Activated CD8-positive, alpha-beta T cell treated with anti-CD3 and anti-CD28 coated beads for 36 hours (primary cell): ENCODE results near the gene MYL3. TPM values are rescaled to one million over a fixed set of nuclear protein-coding genes. Genes with fewer than 3 reads are reported as not detected.

Experiments
- ATAC-seq: fragments of 200-7000 bp; cut with Tn5 transposase; one replicate; pipeline ENCODE4 v1.10.0; 2021; ENCODE audit warnings: mild to moderate bottlenecking, moderate library complexity
- CTCF ChIA-PET: fragments of 350-600 bp; sonication (Branson Sonifier 250); formaldehyde crosslinking; loops from one replicate; lab custom pipeline; 2021; ENCODE audit warnings: antibody characterized with exemption; lab: Charles Lee
- POLR2A ChIA-PET: fragments of 350-600 bp; sonication (Branson Sonifier 250); formaldehyde crosslinking; loops from one replicate; lab custom pipeline; 2021; ENCODE audit warnings: antibody characterized with exemption; lab: Charles Lee
- DNase-seq: peaks from one replicate; pipeline ENCODE4 v3.0.0-alpha.2; 2020
- H3K27ac Mint-ChIP-seq: one replicate; pipeline ENCODE4 v1.8.0; 2021; ENCODE audit warnings: mild to moderate bottlenecking, mixed read lengths
- H3K27me3 Mint-ChIP-seq: one replicate; pipeline ENCODE4 v1.8.0; 2021; ENCODE audit warnings: mixed read lengths
- H3K36me3 Mint-ChIP-seq: one replicate; pipeline ENCODE4 v1.8.0; 2021; ENCODE audit warnings: low read depth, mixed read lengths
- H3K4me1 Mint-ChIP-seq: one replicate; pipeline ENCODE4 v1.8.0; 2021; ENCODE audit warnings: low read depth, mixed read lengths
- H3K4me3 Mint-ChIP-seq: one replicate; pipeline ENCODE4 v1.8.0; 2021; ENCODE audit warnings: mild to moderate bottlenecking, moderate library complexity, mixed read lengths
- H3K9me3 Mint-ChIP-seq: one replicate; pipeline ENCODE4 v1.8.0; 2021; ENCODE audit warnings: mixed read lengths
- intact Hi-C: fragments of 100-400 bp; cut with micrococcal nuclease; formaldehyde crosslinking; loops from one replicate; pipeline ENCODE4 v1.10.0; 2022
- total RNA-seq, 2 experiments: library from RNA; stranded (reverse); gene quantifications; one replicate each; pipeline ENCODE4 v1.2.3, GENCODE V29; 2021
- TF ChIP-seq, protein P1 (sequence below): fragments of 200-600 bp; IDR thresholded peaks from one replicate; pipeline ENCODE4 v1.8.0; 2022; ENCODE audit warnings: antibody characterized with exemption, mild to moderate bottlenecking

Gene MYL3
- total RNA-seq, 2 experiments from 2014 or later = not detected

GRCh38 chr3:46853441-46854415 lies 9.5 kb downstream of the MYL3 start:
- H3K27ac Mint-ChIP-seq = no peak overlapping the region
- ChIA-PET POLR2A (interaction anchor here (0.7 kb wide), 1 partner anchor 39 kb away, joined by 3 read pairs; no protein-coding TSS in a partner anchor), CTCF (interaction anchor here (1.4 kb wide), 1 partner anchor 56 kb away, joined by 4 read pairs; no protein-coding TSS in a partner anchor)
- intact Hi-C loops = no loop called here
- no peak for DNase-seq
- no peak for ATAC-seq
- H3K27me3 Mint-ChIP-seq = no peaks in the 10 kb centered on the region
- H3K9me3 Mint-ChIP-seq = no peaks in the 10 kb centered on the region
- H3K4me1 Mint-ChIP-seq = no peaks in the 10 kb centered on the region
- H3K4me3 Mint-ChIP-seq = no peak overlapping the region
- H3K36me3 Mint-ChIP-seq = no peaks in the 10 kb centered on the region
- TF ChIP-seq, protein P1, sequence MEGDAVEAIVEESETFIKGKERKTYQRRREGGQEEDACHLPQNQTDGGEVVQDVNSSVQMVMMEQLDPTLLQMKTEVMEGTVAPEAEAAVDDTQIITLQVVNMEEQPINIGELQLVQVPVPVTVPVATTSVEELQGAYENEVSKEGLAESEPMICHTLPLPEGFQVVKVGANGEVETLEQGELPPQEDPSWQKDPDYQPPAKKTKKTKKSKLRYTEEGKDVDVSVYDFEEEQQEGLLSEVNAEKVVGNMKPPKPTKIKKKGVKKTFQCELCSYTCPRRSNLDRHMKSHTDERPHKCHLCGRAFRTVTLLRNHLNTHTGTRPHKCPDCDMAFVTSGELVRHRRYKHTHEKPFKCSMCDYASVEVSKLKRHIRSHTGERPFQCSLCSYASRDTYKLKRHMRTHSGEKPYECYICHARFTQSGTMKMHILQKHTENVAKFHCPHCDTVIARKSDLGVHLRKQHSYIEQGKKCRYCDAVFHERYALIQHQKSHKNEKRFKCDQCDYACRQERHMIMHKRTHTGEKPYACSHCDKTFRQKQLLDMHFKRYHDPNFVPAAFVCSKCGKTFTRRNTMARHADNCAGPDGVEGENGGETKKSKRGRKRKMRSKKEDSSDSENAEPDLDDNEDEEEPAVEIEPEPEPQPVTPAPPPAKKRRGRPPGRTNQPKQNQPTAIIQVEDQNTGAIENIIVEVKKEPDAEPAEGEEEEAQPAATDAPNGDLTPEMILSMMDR = no peak

DNA sequence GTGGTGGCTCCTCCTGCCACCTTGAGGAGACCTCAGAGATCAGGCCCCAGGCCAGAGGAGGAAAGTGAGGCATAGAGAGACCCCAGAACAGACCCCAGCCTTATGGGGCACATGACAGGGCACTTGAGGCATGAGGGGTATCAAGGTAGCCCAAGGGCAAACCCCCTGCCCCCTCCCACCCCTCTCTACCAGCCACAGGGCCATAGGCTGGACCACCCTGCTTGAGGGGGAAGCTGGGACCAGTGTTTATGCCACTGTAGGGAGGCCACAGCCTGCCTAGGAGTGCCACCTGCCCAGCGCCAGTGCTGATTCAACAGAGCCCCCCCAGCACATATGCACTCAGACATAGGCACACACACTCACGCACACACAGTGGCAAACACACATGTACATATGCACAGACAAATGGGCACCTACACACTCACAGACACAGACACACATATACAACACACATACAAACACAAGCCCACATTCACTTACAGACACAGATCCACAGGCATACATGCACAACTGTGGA lies 10.3 kb downstream of the MYL3 start:
- intact Hi-C loops = no loop called here
- POLR2A ChIA-PET = no interaction called here

DNA sequence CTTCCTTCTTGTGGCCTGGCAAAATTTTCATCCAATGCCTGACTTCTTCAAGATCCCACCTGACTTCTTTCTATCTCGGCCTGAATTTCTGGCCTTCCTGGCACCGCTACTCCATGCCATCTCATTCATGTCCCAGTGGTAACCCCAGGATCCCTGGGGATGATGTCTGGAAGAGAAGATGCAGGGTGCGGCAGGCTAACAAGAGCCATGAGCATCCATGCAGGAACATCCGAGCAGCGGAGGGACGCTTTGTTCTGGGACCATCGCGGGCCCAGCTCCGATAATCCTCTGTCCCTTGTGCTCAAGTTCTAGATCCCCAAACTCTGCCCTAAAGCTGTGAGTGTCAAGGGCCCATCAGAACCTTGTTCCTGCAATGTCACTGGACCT lies 10.9 kb downstream of the MYL3 start:
- no peaks in the 10 kb centered on the region for H3K9me3 Mint-ChIP-seq
- H3K27ac Mint-ChIP-seq = no peak overlapping the region
- intact Hi-C loops = no loop called here
- CTCF ChIA-PET = interaction anchor here (1.4 kb wide), 1 partner anchor 57 kb away, joined by 4 read pairs; no protein-coding TSS in a partner anchor
- POLR2A ChIA-PET = no interaction called here
- H3K36me3 Mint-ChIP-seq = no peaks in the 10 kb centered on the region
- no peak overlapping the region for H3K4me3 Mint-ChIP-seq
- TF ChIP-seq, protein P1 = no peak
- DNase-seq (peak; percentile 0), ATAC-seq (no peak)
- no peaks in the 10 kb centered on the region for H3K27me3 Mint-ChIP-seq
- no peaks in the 10 kb centered on the region for H3K4me1 Mint-ChIP-seq

More for the DNA sequence above, 10.3 kb downstream of the MYL3 start:
- Mint-ChIP-seq H3K4me1 (no peaks in the 10 kb centered on the region), H3K9me3 (no peaks in the 10 kb centered on the region), H3K36me3 (no peaks in the 10 kb centered on the region), H3K27me3 (no peaks in the 10 kb centered on the region), H3K4me3 (no peak overlapping the region), H3K27ac (no peak overlapping the region)
- DNase-seq (peak; percentile 0), ATAC-seq (no peak)
- TF ChIP-seq, protein P1 = no peak
- CTCF ChIA-PET = interaction anchor here (1.4 kb wide), 1 partner anchor 57 kb away, joined by 4 read pairs; no protein-coding TSS in a partner anchor

DNA sequence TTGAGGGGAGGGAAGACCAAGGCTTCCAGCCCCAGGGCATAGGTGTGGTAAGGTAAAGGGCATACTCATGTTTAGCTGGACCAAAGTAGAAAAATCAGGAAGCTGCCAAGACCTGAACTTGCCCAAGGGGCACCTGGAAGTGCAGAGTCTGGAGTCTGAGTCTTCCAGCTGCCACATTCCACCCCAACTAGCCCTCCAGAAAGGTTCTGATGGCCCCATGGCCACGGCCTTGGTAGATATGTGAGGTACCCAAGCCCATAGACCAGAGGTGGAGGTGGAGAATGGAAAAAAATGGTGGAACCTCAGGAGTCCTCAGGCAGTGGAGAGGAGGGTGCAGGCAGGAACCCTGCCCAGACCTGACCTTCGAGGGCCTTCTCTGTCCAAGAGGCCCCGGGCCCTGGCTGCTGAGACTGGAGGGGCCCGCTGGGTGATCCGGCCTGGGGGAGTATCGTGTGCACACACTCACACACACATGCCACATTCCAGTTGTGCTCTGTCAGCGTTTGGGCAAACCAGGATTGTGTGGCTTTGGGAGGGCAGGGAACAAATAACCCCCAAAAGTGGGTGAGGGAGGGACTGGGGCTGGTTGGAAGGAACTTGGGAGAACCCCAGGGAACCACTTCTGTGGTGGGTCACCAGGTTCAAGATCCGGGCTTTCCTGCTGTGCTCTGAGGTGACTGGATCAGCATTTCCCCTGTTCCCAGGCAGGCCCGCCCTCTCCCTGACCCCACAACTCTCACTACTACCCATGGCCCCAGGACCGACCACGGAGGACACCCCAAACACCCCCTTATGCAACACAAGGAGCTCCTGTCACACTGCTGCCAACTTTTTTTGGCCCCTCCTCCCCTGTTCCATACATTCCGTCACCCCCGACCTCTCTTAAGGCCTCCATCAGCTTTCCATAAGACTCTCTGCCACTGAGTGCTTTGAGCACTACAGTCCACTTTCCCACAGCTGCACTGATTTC lies 11.6 kb downstream of the MYL3 start:
- Mint-ChIP-seq H3K36me3 (no peaks in the 10 kb centered on the region), H3K27me3 (no peaks in the 10 kb centered on the region), H3K4me1 (peaks cover under 1% of the 10 kb centered on the region), H3K27ac (no peak overlapping the region), H3K9me3 (no peaks in the 10 kb centered on the region), H3K4me3 (no peak overlapping the region)
- ChIA-PET CTCF (interaction anchor here (0.5 to 1.4 kb wide), 2 partner anchors 58 to 472 kb away, joined by 3 to 4 read pairs; no protein-coding TSS in a partner anchor), POLR2A (no interaction called here)
- ATAC-seq (no peak), DNase-seq (peak; percentile 0)
- TF ChIP-seq, protein P1 = no peak
- intact Hi-C loops = no loop called here
